GM12874 (cell line): ENCODE measurements around the gene POMT1.

ENCODE experiments used
- CTCF ChIP-seq: IDR thresholded peaks from 2 replicates; pipeline ENCODE4 v1.5.1; 2011; ENCODE audit warnings: low read depth, mild to moderate bottlenecking, control low read depth, low read length, moderate library complexity; ENCODE audit not compliant: insufficient read depth

Gene POMT1

GRCh38 chr9:131478421-131478868, 24.3 kb upstream of the POMT1 start:
- peak; percentile 47; the same call in 1 of the 2 replicates for TF ChIP-seq CTCF

- TF ChIP-seq CTCF, result no peak
Observed at GRCh38 chr9:131478911-131479310, 23.8 kb upstream of the POMT1 start.

GRCh38 chr9:131480258-131480657, 22.5 kb upstream of the POMT1 start:
- no peak for TF ChIP-seq CTCF

- no peak for TF ChIP-seq CTCF
Observed at GRCh38 chr9:131481441-131482342, 21.0 kb upstream of the POMT1 start.

- TF ChIP-seq CTCF, result no peak
Observed at GRCh38 chr9:131482343-131483006, 20.2 kb upstream of the POMT1 start.

- no peak for TF ChIP-seq CTCF
Observed at GRCh38 chr9:131483319-131484050, 19.2 kb upstream of the POMT1 start.

GRCh38 chr9:131484051-131484445, 18.7 kb upstream of the POMT1 start:
- no peak for TF ChIP-seq CTCF
